GM23338 (cell line): Measurements from ENCODE around the gene BLVRA. TPM values are rescaled to one million over a fixed set of nuclear protein-coding genes. Genes with fewer than 3 reads are reported as not detected.

ENCODE experiments used
- ATAC-seq: fragments of 200-7000 bp; cut with Tn5 transposase; 3 replicates; pipeline ENCODE4 v1.9.1; 2020
- DNase-seq: peaks from one replicate; pipeline ENCODE4 v3.0.0-alpha.2; 2015; ENCODE audit warnings: low spot score
- H2AFZ ChIP-seq: fragments of 200-600 bp; sonication (generic); 2 replicates; pipeline ENCODE4 v1.8.0; 2016; ENCODE audit warnings: antibody characterized with exemption, mild to moderate bottlenecking, moderate library complexity
- H3F3A ChIP-seq: fragments of 200-600 bp; sonication (generic); replicated peaks from 2 replicates; pipeline ENCODE4 v1.8.0; 2017; ENCODE audit warnings: antibody characterized with exemption, mixed run types, low read depth
- H3K27ac ChIP-seq: fragments of 200-600 bp; sonication (generic); 2 replicates; pipeline ENCODE4 v1.6.1; 2016; ENCODE audit warnings: low read depth
- H3K27me3 ChIP-seq: fragments of 200-600 bp; sonication (generic); 2 replicates; pipeline ENCODE4 v1.8.0; 2016; ENCODE audit warnings: mild to moderate bottlenecking, mixed run types, moderate library complexity; ENCODE audit not compliant: insufficient read depth
- H3K36me3 ChIP-seq: fragments of 200-600 bp; sonication (generic); 2 replicates; pipeline ENCODE4 v1.8.0; 2016; ENCODE audit warnings: mild to moderate bottlenecking; ENCODE audit not compliant: insufficient read depth
- H3K4me1 ChIP-seq: fragments of 200-600 bp; sonication (generic); 2 replicates; pipeline ENCODE4 v1.8.0; 2016; ENCODE audit warnings: mild to moderate bottlenecking, moderate library complexity; ENCODE audit not compliant: insufficient read depth
- H3K4me2 ChIP-seq: fragments of 200-600 bp; sonication (generic); 2 replicates; pipeline ENCODE4 v1.7.1; 2017; ENCODE audit warnings: mixed run types
- H3K4me3 ChIP-seq: fragments of 200-600 bp; sonication (generic); 2 replicates; pipeline ENCODE4 v1.6.1; 2016; ENCODE audit warnings: mixed run types
- H3K79me2 ChIP-seq: fragments of 200-600 bp; sonication (generic); replicated peaks from 2 replicates; pipeline ENCODE4 v1.8.0; 2017; ENCODE audit warnings: mild to moderate bottlenecking; ENCODE audit not compliant: insufficient read depth
- H3K9me2 ChIP-seq: fragments of 200-600 bp; sonication (generic); 2 replicates; pipeline ENCODE4 v1.8.0; 2017; ENCODE audit not compliant: insufficient read depth
- H4K20me1 ChIP-seq: fragments of 200-600 bp; sonication (generic); replicated peaks from 2 replicates; pipeline ENCODE4 v1.8.0; 2017; ENCODE audit warnings: mild to moderate bottlenecking; ENCODE audit not compliant: insufficient read depth
- H3K27ac Mint-ChIP-seq: 2 replicates; pipeline ENCODE4 v1.8.0; 2020; ENCODE audit warnings: inconsistent platforms, mild to moderate bottlenecking, moderate library complexity, mixed read lengths
- H3K27me3 Mint-ChIP-seq: 3 replicates; pipeline ENCODE4 v1.8.0; 2022; ENCODE audit warnings: low read depth, mild to moderate bottlenecking, moderate library complexity, mixed read lengths, inconsistent platforms; ENCODE audit not compliant: insufficient read depth, poor library complexity
- H3K36me3 Mint-ChIP-seq: 3 replicates; pipeline ENCODE4 v1.8.0; 2021; ENCODE audit warnings: low read depth, mild to moderate bottlenecking, inconsistent platforms, moderate library complexity, mixed read lengths
- H3K4me1 Mint-ChIP-seq: 3 replicates; pipeline ENCODE4 v1.8.0; 2020; ENCODE audit warnings: mild to moderate bottlenecking, inconsistent platforms, mixed read lengths
- H3K4me3 Mint-ChIP-seq: 3 replicates; pipeline ENCODE4 v1.8.0; 2021; ENCODE audit warnings: moderate library complexity, mild to moderate bottlenecking, inconsistent platforms, mixed read lengths
- H3K9me3 Mint-ChIP-seq: 3 replicates; pipeline ENCODE4 v1.8.0; 2020; ENCODE audit warnings: moderate library complexity, mild to moderate bottlenecking, inconsistent platforms, mixed read lengths
- CREB1 ChIP-seq: fragments of 250-450 bp; sonication (Bioruptor Pico); IDR thresholded peaks from 2 replicates; pipeline ENCODE4 v1.5.0; 2020; ENCODE audit warnings: low read depth, mild to moderate bottlenecking, moderate library complexity
- EZH2phosphoT487 ChIP-seq: fragments of 200-600 bp; sonication (generic); IDR thresholded peaks from one replicate; pipeline ENCODE4 v1.8.1; 2018; ENCODE audit warnings: antibody characterized with exemption; ENCODE audit not compliant: unreplicated experiment
- JUNB ChIP-seq: IDR thresholded peaks from one replicate; pipeline ENCODE4 v1.6.1; 2016; ENCODE audit warnings: antibody characterized with exemption; ENCODE audit not compliant: unreplicated experiment
- NANOG ChIP-seq: IDR thresholded peaks from 2 replicates; pipeline ENCODE4 v1.6.1; 2016; ENCODE audit warnings: antibody characterized with exemption, borderline replicate concordance
- POLR2AphosphoS5 ChIP-seq: IDR thresholded peaks from 2 replicates; pipeline ENCODE4 v1.6.1; 2016; ENCODE audit warnings: antibody characterized with exemption, low read depth
- STAT1 ChIP-seq: IDR thresholded peaks from one replicate; pipeline ENCODE4 v1.6.1; 2016; ENCODE audit warnings: antibody characterized with exemption; ENCODE audit not compliant: unreplicated experiment
- ZNF114 ChIP-seq: fragments of 250-450 bp; sonication (Bioruptor Pico); IDR thresholded peaks from 2 replicates; pipeline ENCODE4 v1.5.0; 2020; ENCODE audit warnings: mild to moderate bottlenecking, moderate library complexity
- ZNF331 ChIP-seq: fragments of 250-450 bp; sonication (Bioruptor Pico); IDR thresholded peaks from 2 replicates; pipeline ENCODE4 v1.5.0; 2020; ENCODE audit warnings: low read depth, mild to moderate bottlenecking, moderate library complexity
- polyA plus RNA-seq: library from polyadenylated mRNA; unstranded; fragments of >200 nt; fragmentation: Nextera tagmentation; extraction: Ambion mirVana; gene quantifications from 2 replicates; pipeline ENCODE4 v1.2.1, GENCODE V29; 2016
- total RNA-seq: library from RNA; depleted of rRNA; stranded (reverse); fragments of >200 nt; shearing (Covaris generic); gene quantifications from 2 replicates; pipeline ENCODE4 v1.2.3, GENCODE V29; 2014
- TF ChIP-seq, protein P1 (sequence below): IDR thresholded peaks from one replicate; pipeline ENCODE4 v1.6.1; 2018; ENCODE audit warnings: antibody characterized with exemption; ENCODE audit not compliant: unreplicated experiment
- TF ChIP-seq, protein P2 (sequence below): fragments of 250-450 bp; sonication (Bioruptor Pico); IDR thresholded peaks from 2 replicates; pipeline ENCODE4 v1.5.0; 2020; ENCODE audit warnings: mild to moderate bottlenecking, moderate library complexity
- TF ChIP-seq, protein P3 (sequence below): IDR thresholded peaks from 2 replicates; pipeline ENCODE4 v1.6.1; 2016; ENCODE audit warnings: antibody characterized with exemption

Gene BLVRA
- total and polyA plus RNA-seq, 2 experiments from 2014 or later: 17.0 to 46.5 TPM

DNA sequence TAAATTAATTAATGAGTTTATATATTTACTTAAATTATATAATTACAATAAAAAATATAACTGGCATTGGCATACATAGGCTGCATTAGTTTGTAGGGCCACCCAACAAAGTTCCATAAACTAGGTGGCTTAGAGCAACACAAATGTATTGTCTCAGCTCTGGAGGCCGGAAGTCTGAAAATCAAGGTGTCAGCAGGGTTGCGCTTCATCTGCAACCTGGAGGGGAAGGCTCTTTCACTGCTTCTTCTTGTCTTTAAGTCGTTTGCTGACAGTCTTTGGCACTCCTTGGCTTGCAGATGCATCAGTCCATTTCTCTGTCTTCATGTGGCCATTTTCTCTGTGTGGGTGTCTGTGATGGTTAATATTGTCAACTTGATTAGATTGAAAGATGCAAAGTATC lies 6.1 kb upstream of the BLVRA start:
- no peaks in the 10 kb centered on the region for H3K9me3 Mint-ChIP-seq
- Histone ChIP-seq H3K4me3 (no peak overlapping the region), H4K20me1 (no peaks in the 10 kb centered on the region), H2AFZ (no peak overlapping the region), H3K36me3 (no peaks in the 10 kb centered on the region), H3K4me1 (no peaks in the 10 kb centered on the region; the same call in 1 of the 2 replicates), H3K9me2 (no peaks in the 10 kb centered on the region), H3K27ac (no peak overlapping the region), H3K79me2 (no peaks in the 10 kb centered on the region), H3K27me3 (peaks cover 12% of the 10 kb centered on the region), H3K4me2 (no peak overlapping the region), H3F3A (0 out of 2 replicates have a peak, but pooled peaks cover 4% of the 10 kb centered on the region)
- H3K4me1 Mint-ChIP-seq: peaks cover 11% of the 10 kb centered on the region
- no peaks in the 10 kb centered on the region for H3K36me3 Mint-ChIP-seq
- no peak for ATAC-seq
- H3K27me3 Mint-ChIP-seq: peaks cover 10% of the 10 kb centered on the region
- DNase-seq: no peak
- no peak overlapping the region for H3K4me3 Mint-ChIP-seq
- TF ChIP-seq, protein P1, sequence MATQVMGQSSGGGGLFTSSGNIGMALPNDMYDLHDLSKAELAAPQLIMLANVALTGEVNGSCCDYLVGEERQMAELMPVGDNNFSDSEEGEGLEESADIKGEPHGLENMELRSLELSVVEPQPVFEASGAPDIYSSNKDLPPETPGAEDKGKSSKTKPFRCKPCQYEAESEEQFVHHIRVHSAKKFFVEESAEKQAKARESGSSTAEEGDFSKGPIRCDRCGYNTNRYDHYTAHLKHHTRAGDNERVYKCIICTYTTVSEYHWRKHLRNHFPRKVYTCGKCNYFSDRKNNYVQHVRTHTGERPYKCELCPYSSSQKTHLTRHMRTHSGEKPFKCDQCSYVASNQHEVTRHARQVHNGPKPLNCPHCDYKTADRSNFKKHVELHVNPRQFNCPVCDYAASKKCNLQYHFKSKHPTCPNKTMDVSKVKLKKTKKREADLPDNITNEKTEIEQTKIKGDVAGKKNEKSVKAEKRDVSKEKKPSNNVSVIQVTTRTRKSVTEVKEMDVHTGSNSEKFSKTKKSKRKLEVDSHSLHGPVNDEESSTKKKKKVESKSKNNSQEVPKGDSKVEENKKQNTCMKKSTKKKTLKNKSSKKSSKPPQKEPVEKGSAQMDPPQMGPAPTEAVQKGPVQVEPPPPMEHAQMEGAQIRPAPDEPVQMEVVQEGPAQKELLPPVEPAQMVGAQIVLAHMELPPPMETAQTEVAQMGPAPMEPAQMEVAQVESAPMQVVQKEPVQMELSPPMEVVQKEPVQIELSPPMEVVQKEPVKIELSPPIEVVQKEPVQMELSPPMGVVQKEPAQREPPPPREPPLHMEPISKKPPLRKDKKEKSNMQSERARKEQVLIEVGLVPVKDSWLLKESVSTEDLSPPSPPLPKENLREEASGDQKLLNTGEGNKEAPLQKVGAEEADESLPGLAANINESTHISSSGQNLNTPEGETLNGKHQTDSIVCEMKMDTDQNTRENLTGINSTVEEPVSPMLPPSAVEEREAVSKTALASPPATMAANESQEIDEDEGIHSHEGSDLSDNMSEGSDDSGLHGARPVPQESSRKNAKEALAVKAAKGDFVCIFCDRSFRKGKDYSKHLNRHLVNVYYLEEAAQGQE: no peak
- TF ChIP-seq, protein P2, sequence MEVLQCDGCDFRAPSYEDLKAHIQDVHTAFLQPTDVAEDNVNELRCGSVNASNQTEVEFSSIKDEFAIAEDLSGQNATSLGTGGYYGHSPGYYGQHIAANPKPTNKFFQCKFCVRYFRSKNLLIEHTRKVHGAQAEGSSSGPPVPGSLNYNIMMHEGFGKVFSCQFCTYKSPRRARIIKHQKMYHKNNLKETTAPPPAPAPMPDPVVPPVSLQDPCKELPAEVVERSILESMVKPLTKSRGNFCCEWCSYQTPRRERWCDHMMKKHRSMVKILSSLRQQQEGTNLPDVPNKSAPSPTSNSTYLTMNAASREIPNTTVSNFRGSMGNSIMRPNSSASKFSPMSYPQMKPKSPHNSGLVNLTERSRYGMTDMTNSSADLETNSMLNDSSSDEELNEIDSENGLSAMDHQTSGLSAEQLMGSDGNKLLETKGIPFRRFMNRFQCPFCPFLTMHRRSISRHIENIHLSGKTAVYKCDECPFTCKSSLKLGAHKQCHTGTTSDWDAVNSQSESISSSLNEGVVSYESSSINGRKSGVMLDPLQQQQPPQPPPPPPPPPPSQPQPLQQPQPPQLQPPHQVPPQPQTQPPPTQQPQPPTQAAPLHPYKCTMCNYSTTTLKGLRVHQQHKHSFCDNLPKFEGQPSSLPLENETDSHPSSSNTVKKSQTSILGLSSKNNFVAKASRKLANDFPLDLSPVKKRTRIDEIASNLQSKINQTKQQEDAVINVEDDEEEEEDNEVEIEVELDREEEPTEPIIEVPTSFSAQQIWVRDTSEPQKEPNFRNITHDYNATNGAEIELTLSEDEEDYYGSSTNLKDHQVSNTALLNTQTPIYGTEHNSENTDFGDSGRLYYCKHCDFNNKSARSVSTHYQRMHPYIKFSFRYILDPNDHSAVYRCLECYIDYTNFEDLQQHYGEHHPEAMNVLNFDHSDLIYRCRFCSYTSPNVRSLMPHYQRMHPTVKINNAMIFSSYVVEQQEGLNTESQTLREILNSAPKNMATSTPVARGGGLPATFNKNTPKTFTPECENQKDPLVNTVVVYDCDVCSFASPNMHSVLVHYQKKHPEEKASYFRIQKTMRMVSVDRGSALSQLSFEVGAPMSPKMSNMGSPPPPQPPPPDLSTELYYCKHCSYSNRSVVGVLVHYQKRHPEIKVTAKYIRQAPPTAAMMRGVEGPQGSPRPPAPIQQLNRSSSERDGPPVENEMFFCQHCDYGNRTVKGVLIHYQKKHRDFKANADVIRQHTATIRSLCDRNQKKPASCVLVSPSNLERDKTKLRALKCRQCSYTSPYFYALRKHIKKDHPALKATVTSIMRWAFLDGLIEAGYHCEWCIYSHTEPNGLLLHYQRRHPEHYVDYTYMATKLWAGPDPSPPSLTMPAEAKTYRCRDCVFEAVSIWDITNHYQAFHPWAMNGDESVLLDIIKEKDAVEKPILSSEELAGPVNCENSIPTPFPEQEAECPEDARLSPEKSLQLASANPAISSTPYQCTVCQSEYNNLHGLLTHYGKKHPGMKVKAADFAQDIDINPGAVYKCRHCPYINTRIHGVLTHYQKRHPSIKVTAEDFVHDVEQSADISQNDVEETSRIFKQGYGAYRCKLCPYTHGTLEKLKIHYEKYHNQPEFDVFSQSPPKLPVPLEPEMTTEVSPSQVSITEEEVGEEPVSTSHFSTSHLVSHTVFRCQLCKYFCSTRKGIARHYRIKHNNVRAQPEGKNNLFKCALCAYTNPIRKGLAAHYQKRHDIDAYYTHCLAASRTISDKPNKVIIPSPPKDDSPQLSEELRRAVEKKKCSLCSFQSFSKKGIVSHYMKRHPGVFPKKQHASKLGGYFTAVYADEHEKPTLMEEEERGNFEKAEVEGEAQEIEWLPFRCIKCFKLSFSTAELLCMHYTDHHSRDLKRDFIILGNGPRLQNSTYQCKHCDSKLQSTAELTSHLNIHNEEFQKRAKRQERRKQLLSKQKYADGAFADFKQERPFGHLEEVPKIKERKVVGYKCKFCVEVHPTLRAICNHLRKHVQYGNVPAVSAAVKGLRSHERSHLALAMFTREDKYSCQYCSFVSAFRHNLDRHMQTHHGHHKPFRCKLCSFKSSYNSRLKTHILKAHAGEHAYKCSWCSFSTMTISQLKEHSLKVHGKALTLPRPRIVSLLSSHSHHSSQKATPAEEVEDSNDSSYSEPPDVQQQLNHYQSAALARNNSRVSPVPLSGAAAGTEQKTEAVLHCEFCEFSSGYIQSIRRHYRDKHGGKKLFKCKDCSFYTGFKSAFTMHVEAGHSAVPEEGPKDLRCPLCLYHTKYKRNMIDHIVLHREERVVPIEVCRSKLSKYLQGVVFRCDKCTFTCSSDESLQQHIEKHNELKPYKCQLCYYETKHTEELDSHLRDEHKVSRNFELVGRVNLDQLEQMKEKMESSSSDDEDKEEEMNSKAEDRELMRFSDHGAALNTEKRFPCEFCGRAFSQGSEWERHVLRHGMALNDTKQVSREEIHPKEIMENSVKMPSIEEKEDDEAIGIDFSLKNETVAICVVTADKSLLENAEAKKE (CRISPR knock-in tag): no peak
- TF ChIP-seq STAT1: no peak
- TF ChIP-seq POLR2AphosphoS5: no peak
- no peak for TF ChIP-seq ZNF331 (CRISPR knock-in tag)
- no peak for TF ChIP-seq JUNB
- no peak for TF ChIP-seq ZNF114
- no peak for TF ChIP-seq EZH2phosphoT487
- no peak for TF ChIP-seq CREB1
- TF ChIP-seq, protein P3, sequence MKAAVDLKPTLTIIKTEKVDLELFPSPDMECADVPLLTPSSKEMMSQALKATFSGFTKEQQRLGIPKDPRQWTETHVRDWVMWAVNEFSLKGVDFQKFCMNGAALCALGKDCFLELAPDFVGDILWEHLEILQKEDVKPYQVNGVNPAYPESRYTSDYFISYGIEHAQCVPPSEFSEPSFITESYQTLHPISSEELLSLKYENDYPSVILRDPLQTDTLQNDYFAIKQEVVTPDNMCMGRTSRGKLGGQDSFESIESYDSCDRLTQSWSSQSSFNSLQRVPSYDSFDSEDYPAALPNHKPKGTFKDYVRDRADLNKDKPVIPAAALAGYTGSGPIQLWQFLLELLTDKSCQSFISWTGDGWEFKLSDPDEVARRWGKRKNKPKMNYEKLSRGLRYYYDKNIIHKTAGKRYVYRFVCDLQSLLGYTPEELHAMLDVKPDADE: no peak
- TF ChIP-seq NANOG: no peak
- no peak overlapping the region for H3K27ac Mint-ChIP-seq
